AG09309 (cell line): ENCODE data around the gene NAGK.
"Not testable (repeated sequence)": the region's sequence is repeated elsewhere in the genome, so short reads cannot be mapped to it uniquely, and the experiment has no call there.

Source experiments
- DNase-seq: peaks from one replicate; pipeline ENCODE4 v3.0.0-alpha.2; 2010; ENCODE audit warnings: low read depth
- H3K4me3 ChIP-seq: 2 replicates; pipeline ENCODE4 v1.5.1; 2011; ENCODE audit warnings: mild to moderate bottlenecking, low read depth, low read length, moderate library complexity; ENCODE audit not compliant: control insufficient read depth
- CTCF ChIP-seq: IDR thresholded peaks from 2 replicates; pipeline ENCODE4 v1.5.1; 2011; ENCODE audit warnings: mild to moderate bottlenecking, low read depth, low read length, inconsistent platforms; ENCODE audit not compliant: insufficient read depth, control insufficient read depth; ENCODE audit errors: missing control alignments

Gene NAGK

GRCh38 chr2:71091808-71092207, 23.4 kb downstream of the NAGK start:
- DNase-seq, H3K4me3 ChIP-seq: not testable (repeated sequence)

- H3K4me3 ChIP-seq, DNase-seq: not testable (repeated sequence)
These were observed 24.2 kb downstream of the NAGK start for GRCh38 chr2:71092491-71093260.

- peak; percentile 83 for TF ChIP-seq CTCF
- no peak overlapping the region for H3K4me3 ChIP-seq
- DNase-seq: peak; percentile 20
These were observed 31.9 kb downstream of the NAGK start for GRCh38 chr2:71100195-71100964.

GRCh38 chr2:71101656-71102055, 33.2 kb downstream of the NAGK start:
- H3K4me3 ChIP-seq: no peak overlapping the region
- TF ChIP-seq CTCF: no peak
- DNase-seq: peak; percentile 58

- no peak for DNase-seq
These were observed 34.7 kb downstream of the NAGK start for GRCh38 chr2:71102981-71103681.

GRCh38 chr2:71103809-71104208, 35.4 kb downstream of the NAGK start:
- no peak for DNase-seq
- no peak for TF ChIP-seq CTCF
- no peak overlapping the region for H3K4me3 ChIP-seq

More at GRCh38 chr2:71102981-71103681, 34.7 kb downstream of the NAGK start:
- TF ChIP-seq CTCF: no peak
- H3K4me3 ChIP-seq: no peak overlapping the region

- DNase-seq, H3K4me3 ChIP-seq: not testable (repeated sequence)
These were observed 38.0 kb downstream of the NAGK start for GRCh38 chr2:71106463-71106862.

GRCh38 chr2:71108091-71108490, 39.6 kb downstream of the NAGK start:
- no peak overlapping the region for H3K4me3 ChIP-seq
- TF ChIP-seq CTCF: no peak
- no peak for DNase-seq
